HG02798 (cell line): ENCODE data around the gene LAPTM5.
A peak's percentile ranks its signal among the peaks of the same experiment; 100 is the strongest.
"Not testable (repeated sequence)": the region's sequence is repeated elsewhere in the genome, so short reads cannot be mapped to it uniquely, and the experiment has no call there.

Experiments used
- ATAC-seq: cut with Tn5 transposase; IDR thresholded peaks from one replicate; pipeline ENCODE4 v1.9.1; 2021; ENCODE audit warnings: mild to moderate bottlenecking; ENCODE audit not compliant: unreplicated experiment, poor library complexity

Gene LAPTM5

GRCh38 chr1:30704271-30704670 is 53.3 kb downstream of the LAPTM5 start:
- ATAC-seq = no peak

GRCh38 chr1:30702823-30703222 is 54.8 kb downstream of the LAPTM5 start:
- no peak for ATAC-seq

GRCh38 chr1:30701258-30701633 is 56.3 kb downstream of the LAPTM5 start:
- ATAC-seq = no peak

- no peak for ATAC-seq
These were observed 56.9 kb downstream of the LAPTM5 start for GRCh38 chr1:30700528-30701257.

- no peak for ATAC-seq
These were observed 57.8 kb downstream of the LAPTM5 start for GRCh38 chr1:30699762-30700161.

- no peak for ATAC-seq
These were observed 59.1 kb downstream of the LAPTM5 start for GRCh38 chr1:30698401-30698981.

GRCh38 chr1:30697571-30698376 is 59.8 kb downstream of the LAPTM5 start:
- ATAC-seq = peak; percentile 48

- no peak for ATAC-seq
These were observed 60.7 kb downstream of the LAPTM5 start for GRCh38 chr1:30696831-30697230.

GRCh38 chr1:30695439-30695841 is 62.1 kb downstream of the LAPTM5 start:
- ATAC-seq = no peak

GRCh38 chr1:30694280-30695175 is 63.0 kb downstream of the LAPTM5 start:
- no peak for ATAC-seq

GRCh38 chr1:30693822-30694221 is 63.8 kb downstream of the LAPTM5 start:
- ATAC-seq = no peak

GRCh38 chr1:30693366-30693765 is 64.2 kb downstream of the LAPTM5 start:
- ATAC-seq = no peak

GRCh38 chr1:30692948-30693301 is 64.6 kb downstream of the LAPTM5 start:
- ATAC-seq = no peak

- ATAC-seq = no peak
These were observed 65.2 kb downstream of the LAPTM5 start for GRCh38 chr1:30692201-30692947.

GRCh38 chr1:30691480-30691879 is 66.1 kb downstream of the LAPTM5 start:
- ATAC-seq = no peak

GRCh38 chr1:30689901-30690645 is 67.5 kb downstream of the LAPTM5 start:
- no peak for ATAC-seq

- no peak for ATAC-seq
These were observed 68.4 kb downstream of the LAPTM5 start for GRCh38 chr1:30688920-30689794.

- not testable (repeated sequence) for ATAC-seq
These were observed 69.1 kb downstream of the LAPTM5 start for GRCh38 chr1:30688516-30688915.
